Measurements from ENCODE around the gene RYR1. TPM values are rescaled to one million over a fixed set of nuclear protein-coding genes. Genes with fewer than 3 reads are reported as not detected.

RYR1 gene
- total RNA-seq, 6 experiments from 2014 or later: 0.12 to 1.1 (median 0.49) TPM

DNA sequence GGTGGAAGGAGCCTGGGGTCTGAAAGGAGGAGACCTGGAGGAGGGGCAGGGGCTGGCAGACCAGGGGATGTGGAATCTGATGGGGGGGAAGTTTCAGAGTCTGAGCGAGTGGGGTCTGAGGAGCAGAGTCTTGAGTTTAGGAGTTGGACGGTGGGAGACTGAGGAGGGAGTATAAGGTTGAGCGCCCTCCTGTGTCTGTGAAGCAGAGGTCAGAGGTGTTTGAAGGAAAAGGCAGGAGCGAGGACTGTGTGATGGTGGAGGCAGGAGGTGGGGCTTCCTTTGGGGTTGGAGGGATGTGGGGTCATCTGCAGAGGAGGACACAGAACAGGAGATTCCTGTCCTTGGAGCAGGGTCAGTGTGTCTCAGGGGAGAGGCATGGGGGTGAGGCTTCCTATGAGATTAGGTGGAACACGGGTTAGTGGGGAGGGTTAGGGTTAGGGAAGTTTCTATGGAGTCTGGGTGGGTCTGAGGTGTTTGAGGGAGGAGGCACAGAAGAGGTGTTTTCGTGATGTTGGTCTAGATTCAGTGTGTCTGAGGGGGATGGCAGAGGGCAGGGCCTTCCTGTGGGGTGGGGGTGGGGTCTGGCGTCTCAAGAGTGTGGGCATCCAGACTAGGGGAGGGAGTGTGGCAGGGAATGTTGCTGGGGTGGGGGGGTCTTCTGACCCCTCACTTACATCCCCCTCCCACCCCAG lies 8.3 kb downstream of the RYR1 start:
- DNase-seq (no peak), ATAC-seq (no peak)
- 45% methylated on average over 7 of the region's 7 CpGs for WGBS (ENCODE audit: insufficient coverage, low coverage, low lambda C conversion rate, missing lambda C conversion rate)
- TF ChIP-seq POLR2A (IDR thresholded peaks at IDR 0.05): no peak
- TF ChIP-seq, protein P1, sequence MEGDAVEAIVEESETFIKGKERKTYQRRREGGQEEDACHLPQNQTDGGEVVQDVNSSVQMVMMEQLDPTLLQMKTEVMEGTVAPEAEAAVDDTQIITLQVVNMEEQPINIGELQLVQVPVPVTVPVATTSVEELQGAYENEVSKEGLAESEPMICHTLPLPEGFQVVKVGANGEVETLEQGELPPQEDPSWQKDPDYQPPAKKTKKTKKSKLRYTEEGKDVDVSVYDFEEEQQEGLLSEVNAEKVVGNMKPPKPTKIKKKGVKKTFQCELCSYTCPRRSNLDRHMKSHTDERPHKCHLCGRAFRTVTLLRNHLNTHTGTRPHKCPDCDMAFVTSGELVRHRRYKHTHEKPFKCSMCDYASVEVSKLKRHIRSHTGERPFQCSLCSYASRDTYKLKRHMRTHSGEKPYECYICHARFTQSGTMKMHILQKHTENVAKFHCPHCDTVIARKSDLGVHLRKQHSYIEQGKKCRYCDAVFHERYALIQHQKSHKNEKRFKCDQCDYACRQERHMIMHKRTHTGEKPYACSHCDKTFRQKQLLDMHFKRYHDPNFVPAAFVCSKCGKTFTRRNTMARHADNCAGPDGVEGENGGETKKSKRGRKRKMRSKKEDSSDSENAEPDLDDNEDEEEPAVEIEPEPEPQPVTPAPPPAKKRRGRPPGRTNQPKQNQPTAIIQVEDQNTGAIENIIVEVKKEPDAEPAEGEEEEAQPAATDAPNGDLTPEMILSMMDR (IDR thresholded peaks at IDR 0.05): no peak
- H3K36me3 ChIP-seq: no peaks in the 10 kb centered on the region
- no peaks in the 10 kb centered on the region for H3K9me3 ChIP-seq
- no peaks in the 10 kb centered on the region for H3K4me1 ChIP-seq
- intact Hi-C loops (cut with DNase I): no loop called here
- no peak overlapping the region for H3K27ac ChIP-seq
- H3K27me3 ChIP-seq: no peaks in the 10 kb centered on the region
- no peak overlapping the region for H3K4me3 ChIP-seq

DNA sequence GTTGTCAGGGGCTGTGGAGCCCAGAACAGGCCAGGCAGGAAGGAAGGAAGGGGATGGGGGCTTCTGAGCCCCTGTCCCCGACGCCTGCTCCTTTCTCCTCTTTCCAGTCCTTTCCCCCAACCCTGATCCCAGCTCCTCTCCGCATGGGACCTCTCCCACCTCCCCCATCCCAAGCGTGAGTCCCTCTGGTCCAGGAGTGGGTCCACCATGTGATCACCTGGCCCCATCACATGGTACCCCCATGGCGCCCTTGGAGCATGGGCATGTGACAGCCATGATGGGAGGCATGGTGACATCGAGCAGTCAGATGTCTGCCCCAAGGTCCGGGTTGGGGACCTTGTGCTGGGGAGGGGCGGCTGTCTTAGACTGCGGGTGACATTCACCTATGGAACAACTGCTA lies 9.2 kb downstream of the RYR1 start:
- Histone ChIP-seq H3K4me1 (no peaks in the 10 kb centered on the region), H3K27me3 (no peaks in the 10 kb centered on the region), H3K27ac (no peak overlapping the region), H3K9me3 (no peaks in the 10 kb centered on the region), H3K4me3 (no peak overlapping the region), H3K36me3 (no peaks in the 10 kb centered on the region)
- ATAC-seq (peak in 1 of 4 donors; percentile 6), DNase-seq (no peak)
- intact Hi-C loops (cut with DNase I): no loop called here
- WGBS (ENCODE audit: insufficient coverage, low coverage, low lambda C conversion rate, missing lambda C conversion rate): 68% methylated on average over 5 of the region's 9 CpGs
- TF ChIP-seq, protein P1 (IDR thresholded peaks at IDR 0.05): no peak
- TF ChIP-seq POLR2A (IDR thresholded peaks at IDR 0.05): no peak

DNA sequence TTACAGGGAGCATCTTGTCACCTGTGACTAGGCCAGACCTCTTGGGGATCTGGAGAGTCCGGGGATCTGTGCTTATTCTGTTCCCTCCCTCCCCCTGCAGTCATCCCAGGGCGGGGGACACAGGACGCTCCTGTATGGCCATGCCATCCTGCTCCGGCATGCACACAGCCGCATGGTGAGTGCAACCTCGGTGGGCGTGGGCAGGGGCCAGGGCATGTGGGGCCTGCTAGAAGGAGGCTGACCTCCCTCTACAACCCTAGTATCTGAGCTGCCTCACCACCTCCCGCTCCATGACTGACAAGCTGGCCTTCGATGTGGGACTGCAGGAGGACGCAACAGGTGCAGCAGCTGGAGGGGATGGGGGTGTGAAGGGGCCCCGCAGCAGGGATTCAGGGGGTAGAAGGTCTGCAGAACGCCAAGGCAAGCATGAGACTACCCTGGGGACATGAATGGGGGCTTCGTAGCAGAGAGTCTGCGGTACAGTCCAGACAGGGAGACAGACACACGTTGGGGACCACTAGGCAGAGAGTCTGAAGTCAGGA lies 10.0 kb downstream of the RYR1 start:
- H3K9me3 ChIP-seq: no peaks in the 10 kb centered on the region
- H3K27me3 ChIP-seq: no peaks in the 10 kb centered on the region
- DNase-seq (no peak), ATAC-seq (no peak)
- intact Hi-C loops (cut with DNase I): no loop called here
- no peak overlapping the region for H3K4me3 ChIP-seq
- no peak overlapping the region for H3K27ac ChIP-seq
- 80% methylated on average over 8 of the region's 15 CpGs for WGBS (ENCODE audit: insufficient coverage, low coverage, low lambda C conversion rate, missing lambda C conversion rate)
- no peaks in the 10 kb centered on the region for H3K4me1 ChIP-seq
- no peaks in the 10 kb centered on the region for H3K36me3 ChIP-seq
- TF ChIP-seq POLR2A (IDR thresholded peaks at IDR 0.05): no peak
- TF ChIP-seq, protein P1 (IDR thresholded peaks at IDR 0.05): no peak

DNA sequence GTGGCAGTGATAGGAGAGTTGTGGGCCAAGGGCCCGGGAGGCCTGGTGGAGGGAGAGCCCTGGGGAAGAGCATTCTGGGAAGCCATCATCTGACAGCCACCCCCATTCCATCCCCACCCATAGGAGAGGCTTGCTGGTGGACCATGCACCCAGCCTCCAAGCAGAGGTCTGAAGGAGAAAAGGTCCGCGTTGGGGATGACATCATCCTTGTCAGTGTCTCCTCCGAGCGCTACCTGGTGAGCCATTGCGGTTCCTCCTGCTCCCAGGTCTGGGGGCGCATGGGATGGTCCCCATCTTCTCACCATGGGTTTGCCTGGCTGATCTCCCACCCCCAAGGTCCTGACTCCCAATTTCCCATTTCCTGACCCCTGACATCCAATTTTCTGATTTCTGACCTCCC lies 10.5 kb downstream of the RYR1 start:
- Histone ChIP-seq H3K4me3 (no peak overlapping the region), H3K9me3 (no peaks in the 10 kb centered on the region), H3K27ac (no peak overlapping the region), H3K36me3 (no peaks in the 10 kb centered on the region), H3K27me3 (no peaks in the 10 kb centered on the region), H3K4me1 (no peaks in the 10 kb centered on the region)
- TF ChIP-seq, protein P1 (IDR thresholded peaks at IDR 0.05): no peak
- no peak for TF ChIP-seq POLR2A (IDR thresholded peaks at IDR 0.05)
- intact Hi-C loops (cut with DNase I): no loop called here
- ATAC-seq (no peak), DNase-seq (no peak)
- WGBS (ENCODE audit: insufficient coverage, low coverage, low lambda C conversion rate, missing lambda C conversion rate): 37% methylated on average over 2 of the region's 7 CpGs

Measured in right lobe of liver (tissue), 6 donors.